SK-N-MC (cell line): Measurements from ENCODE around the gene NCOA5.

Experiments used
- DNase-seq: peaks from one replicate; pipeline ENCODE4 v3.0.0-alpha.2; 2011; ENCODE audit warnings: low read depth, low spot score
- H3K27ac ChIP-seq: fragments of 200-600 bp; sonication (generic); 2 replicates; pipeline ENCODE4 v1.5.1; 2016; ENCODE audit warnings: mixed run types
- H3K36me3 ChIP-seq: fragments of 200-600 bp; sonication (generic); 2 replicates; pipeline ENCODE4 v1.6.1; 2017; ENCODE audit warnings: antibody characterized with exemption, low read length, mixed read lengths; ENCODE audit not compliant: insufficient read depth
- H3K4me3 ChIP-seq: fragments of 200-600 bp; sonication (generic); 2 replicates; pipeline ENCODE4 v1.5.1; 2016
- H3K9ac ChIP-seq: fragments of 200-600 bp; sonication (generic); 2 replicates; pipeline ENCODE4 v1.8.0; 2017; ENCODE audit warnings: mixed run types, mixed read lengths; ENCODE audit not compliant: insufficient read length
- H3K9me3 ChIP-seq: fragments of 200-600 bp; sonication (generic); 2 replicates; pipeline ENCODE4 v1.6.1; 2017; ENCODE audit warnings: low read depth, mild to moderate bottlenecking, antibody characterized with exemption, low read length, moderate library complexity, mixed read lengths
- EZH2 ChIP-seq: fragments of 200-600 bp; sonication (generic); IDR thresholded peaks from one replicate; pipeline ENCODE4 v1.6.1; 2017; ENCODE audit warnings: antibody characterized with exemption
- FOXP2 ChIP-seq: optimal IDR thresholded peaks from 2 replicates; pipeline ENCODE3; 2011; ENCODE audit warnings: mild to moderate bottlenecking, moderate library complexity; ENCODE audit not compliant: insufficient read depth; ENCODE audit errors: extremely low read length, control extremely low read depth
- POLR2AphosphoS5 ChIP-seq: IDR thresholded peaks from 2 replicates; pipeline ENCODE4 v1.6.1; 2012; ENCODE audit warnings: mild to moderate bottlenecking, low read depth, low read length, borderline replicate concordance

The NCOA5 gene

GRCh38 chr20:46013322-46013828 lies 76.4 kb downstream of the NCOA5 start:
- Histone ChIP-seq H3K36me3 (no peaks in the 10 kb centered on the region), H3K9ac (no peak overlapping the region), H3K4me3 (peak overlapping the region; percentile 73), H3K27ac (no peak overlapping the region), H3K9me3 (no peaks in the 10 kb centered on the region)
- no peak for TF ChIP-seq POLR2AphosphoS5
- TF ChIP-seq EZH2, result no peak
- no peak for DNase-seq

- Histone ChIP-seq H3K9me3 (no peaks in the 10 kb centered on the region), H3K36me3 (no peaks in the 10 kb centered on the region), H3K4me3 (no peak overlapping the region), H3K9ac (no peak overlapping the region), H3K27ac (no peak overlapping the region)
- TF ChIP-seq EZH2 (no peak), POLR2AphosphoS5 (no peak), FOXP2 (no peak)
- DNase-seq, result no peak
Measured at GRCh38 chr20:46012921-46013320, 76.8 kb downstream of the NCOA5 start.

- Histone ChIP-seq H3K36me3 (no peaks in the 10 kb centered on the region), H3K9me3 (no peaks in the 10 kb centered on the region), H3K9ac (no peak overlapping the region), H3K27ac (no peak overlapping the region), H3K4me3 (no peak overlapping the region)
- TF ChIP-seq FOXP2 (no peak), POLR2AphosphoS5 (no peak), EZH2 (no peak)
- DNase-seq, result no peak
Measured at GRCh38 chr20:46011631-46012482, 77.9 kb downstream of the NCOA5 start.
